Erythroblast (primary cell): ENCODE results near the gene RETSAT.

Experiments
- GATA1 ChIP-seq: IDR thresholded peaks from 2 replicates; pipeline ENCODE4 v1.6.1; 2011; ENCODE audit warnings: low read depth, mild to moderate bottlenecking, control low read depth, low read length, moderate library complexity
- POLR2A ChIP-seq: IDR thresholded peaks from 2 replicates; pipeline ENCODE4 v1.6.1; 2011; ENCODE audit warnings: mild to moderate bottlenecking, low read length

- TF ChIP-seq POLR2A (no peak), GATA1 (no peak)
Observed at GRCh38 chr2:85303780-85304531, 50.4 kb downstream of the RETSAT start.
